ENCODE measurements around the gene ERC2.

The ERC2 gene

DNA sequence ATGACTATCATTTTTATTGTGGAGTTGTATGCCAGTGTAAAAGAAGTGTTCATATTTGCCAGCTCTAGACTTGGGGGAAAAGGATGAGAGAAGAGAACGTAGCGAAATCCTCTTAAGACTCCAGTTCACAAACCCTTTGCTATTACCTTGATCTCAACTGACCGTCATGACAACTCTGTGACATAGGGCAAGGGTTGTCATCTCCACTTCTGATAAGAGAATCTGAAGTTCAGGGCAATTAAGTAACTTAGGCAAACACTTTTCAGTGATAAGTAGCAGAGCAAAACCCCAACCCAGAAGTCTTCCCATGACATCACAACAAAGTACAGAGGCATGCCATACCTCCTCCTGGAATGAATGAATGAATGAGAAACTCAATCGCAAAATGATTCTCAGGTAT is 940.9 kb downstream of the ERC2 start:
- no peak overlapping the region for H3K4me3 ChIP-seq (ENCODE audit: low read length)
- no peak for DNase-seq (ENCODE audit: low read depth)
- TF ChIP-seq, protein P1, sequence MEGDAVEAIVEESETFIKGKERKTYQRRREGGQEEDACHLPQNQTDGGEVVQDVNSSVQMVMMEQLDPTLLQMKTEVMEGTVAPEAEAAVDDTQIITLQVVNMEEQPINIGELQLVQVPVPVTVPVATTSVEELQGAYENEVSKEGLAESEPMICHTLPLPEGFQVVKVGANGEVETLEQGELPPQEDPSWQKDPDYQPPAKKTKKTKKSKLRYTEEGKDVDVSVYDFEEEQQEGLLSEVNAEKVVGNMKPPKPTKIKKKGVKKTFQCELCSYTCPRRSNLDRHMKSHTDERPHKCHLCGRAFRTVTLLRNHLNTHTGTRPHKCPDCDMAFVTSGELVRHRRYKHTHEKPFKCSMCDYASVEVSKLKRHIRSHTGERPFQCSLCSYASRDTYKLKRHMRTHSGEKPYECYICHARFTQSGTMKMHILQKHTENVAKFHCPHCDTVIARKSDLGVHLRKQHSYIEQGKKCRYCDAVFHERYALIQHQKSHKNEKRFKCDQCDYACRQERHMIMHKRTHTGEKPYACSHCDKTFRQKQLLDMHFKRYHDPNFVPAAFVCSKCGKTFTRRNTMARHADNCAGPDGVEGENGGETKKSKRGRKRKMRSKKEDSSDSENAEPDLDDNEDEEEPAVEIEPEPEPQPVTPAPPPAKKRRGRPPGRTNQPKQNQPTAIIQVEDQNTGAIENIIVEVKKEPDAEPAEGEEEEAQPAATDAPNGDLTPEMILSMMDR (conservative IDR thresholded peaks at IDR 0.05; ENCODE audit: low read length), result no peak

DNA sequence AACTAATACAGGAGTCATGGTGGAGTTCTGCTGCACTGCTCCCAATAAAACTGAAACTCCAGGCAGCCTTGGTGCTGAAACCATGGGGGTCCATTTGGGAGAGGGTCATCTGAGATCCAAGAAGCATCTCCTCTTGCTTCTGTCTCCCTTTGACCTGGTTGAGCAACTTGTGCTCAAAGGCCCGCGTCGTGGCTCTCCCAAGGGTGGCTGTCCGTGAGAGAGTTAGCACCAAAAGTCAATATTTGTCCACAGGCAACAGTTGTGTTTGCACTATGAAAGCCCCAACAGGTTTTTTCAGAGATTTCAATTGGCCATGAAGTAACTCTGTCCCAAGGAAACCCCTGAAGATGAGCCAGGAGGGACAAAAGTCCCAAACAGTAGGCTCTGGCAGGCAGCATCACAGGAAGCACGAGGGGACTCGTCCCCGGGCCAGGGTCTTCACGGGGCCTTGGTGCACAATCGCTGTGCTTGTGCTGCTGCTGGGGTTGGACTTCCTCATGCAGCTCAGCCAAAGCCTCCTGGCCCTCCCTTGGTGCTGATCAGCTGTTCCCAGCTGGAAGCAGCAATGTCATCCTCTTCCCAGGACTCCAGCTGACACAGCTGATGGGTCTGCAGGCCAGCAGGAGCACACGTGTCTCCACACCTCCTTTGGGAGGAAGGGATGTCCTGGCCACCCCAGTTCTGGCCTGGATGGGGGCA is 941.8 kb downstream of the ERC2 start:
- TF ChIP-seq, protein P1 (conservative IDR thresholded peaks at IDR 0.05; ENCODE audit: low read length), result no peak
- no peak for DNase-seq (ENCODE audit: low read depth)
- no peak overlapping the region for H3K4me3 ChIP-seq (ENCODE audit: low read length)

DNA sequence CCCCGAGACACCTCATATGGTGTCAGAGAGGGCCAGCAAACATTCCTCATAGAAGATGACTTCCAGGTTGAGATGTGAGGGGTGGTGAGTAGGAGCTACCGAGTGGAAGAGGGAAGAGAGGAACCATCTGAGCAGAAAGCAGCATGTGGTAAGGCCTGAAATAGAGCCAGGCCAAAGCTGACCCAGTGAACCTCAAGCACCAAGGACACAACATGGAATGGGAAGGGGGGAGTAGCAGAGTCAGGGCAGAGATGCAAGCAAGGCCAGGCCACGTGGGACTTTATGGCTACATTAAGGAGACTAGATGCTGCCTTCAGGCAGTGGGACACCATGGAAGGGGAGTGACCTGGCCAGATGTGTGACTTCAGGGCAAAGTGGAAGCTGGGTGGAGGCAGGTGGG is 942.8 kb downstream of the ERC2 start:
- no peak for DNase-seq (ENCODE audit: low read depth)
- TF ChIP-seq, protein P1 (conservative IDR thresholded peaks at IDR 0.05; ENCODE audit: low read length), result no peak
- no peak overlapping the region for H3K4me3 ChIP-seq (ENCODE audit: low read length)

DNA sequence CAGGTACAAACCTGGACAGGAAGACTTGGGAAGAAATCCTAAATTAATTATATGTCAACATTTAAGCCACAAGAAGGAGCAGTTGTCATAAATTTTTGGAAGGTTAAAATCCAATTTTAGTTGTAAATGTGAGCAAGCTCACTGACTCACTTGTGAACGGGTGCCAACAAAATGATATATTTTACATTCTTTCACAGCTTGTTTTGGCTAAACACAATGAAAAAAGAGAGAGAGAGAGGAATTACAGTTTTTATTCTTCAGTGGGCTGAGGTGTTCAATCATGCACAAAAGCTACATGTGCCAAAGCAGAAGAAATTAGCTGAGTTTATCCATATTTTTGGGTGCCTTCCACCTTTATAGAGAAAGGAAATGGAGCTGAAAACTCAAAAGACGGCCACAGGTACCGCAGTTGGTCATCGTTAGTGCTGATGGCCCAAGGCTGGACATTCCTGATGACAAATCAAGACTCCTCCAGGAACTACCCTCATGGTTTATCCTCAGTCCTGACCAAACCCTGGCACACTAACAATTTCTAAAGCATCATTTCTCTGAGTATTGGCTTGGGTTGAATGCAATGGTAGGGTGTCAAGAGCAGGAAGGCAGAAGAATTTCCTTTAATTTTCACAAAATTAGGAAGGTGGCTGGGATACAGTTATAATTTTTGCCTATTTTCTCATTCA is 943.6 kb downstream of the ERC2 start:
- TF ChIP-seq, protein P1 (conservative IDR thresholded peaks at IDR 0.05; ENCODE audit: low read length), result no peak
- H3K4me3 ChIP-seq (ENCODE audit: low read length), result no peak overlapping the region
- peak; percentile 86 for DNase-seq (ENCODE audit: low read depth)

DNA sequence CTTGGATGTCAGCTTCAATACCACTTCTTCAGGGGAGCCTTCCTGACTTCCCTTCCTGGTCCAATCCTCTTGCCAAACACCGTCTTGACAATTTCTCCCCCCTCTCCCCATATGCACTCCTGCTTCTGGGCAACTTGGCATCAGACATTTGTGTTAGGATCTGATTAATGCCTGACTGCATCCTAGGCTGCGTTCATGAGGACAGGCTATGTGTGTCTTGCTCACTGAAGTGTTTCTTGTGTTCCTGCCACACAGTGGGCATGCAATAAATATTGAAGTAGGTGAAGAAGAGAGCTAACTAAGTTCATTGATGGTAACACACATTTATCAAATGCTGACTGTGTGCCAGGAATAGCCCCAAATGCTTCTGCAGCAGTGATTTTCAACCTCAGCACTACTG is 944.8 kb downstream of the ERC2 start:
- TF ChIP-seq, protein P1 (conservative IDR thresholded peaks at IDR 0.05; ENCODE audit: low read length), result no peak
- DNase-seq (ENCODE audit: low read depth), result no peak

DNA sequence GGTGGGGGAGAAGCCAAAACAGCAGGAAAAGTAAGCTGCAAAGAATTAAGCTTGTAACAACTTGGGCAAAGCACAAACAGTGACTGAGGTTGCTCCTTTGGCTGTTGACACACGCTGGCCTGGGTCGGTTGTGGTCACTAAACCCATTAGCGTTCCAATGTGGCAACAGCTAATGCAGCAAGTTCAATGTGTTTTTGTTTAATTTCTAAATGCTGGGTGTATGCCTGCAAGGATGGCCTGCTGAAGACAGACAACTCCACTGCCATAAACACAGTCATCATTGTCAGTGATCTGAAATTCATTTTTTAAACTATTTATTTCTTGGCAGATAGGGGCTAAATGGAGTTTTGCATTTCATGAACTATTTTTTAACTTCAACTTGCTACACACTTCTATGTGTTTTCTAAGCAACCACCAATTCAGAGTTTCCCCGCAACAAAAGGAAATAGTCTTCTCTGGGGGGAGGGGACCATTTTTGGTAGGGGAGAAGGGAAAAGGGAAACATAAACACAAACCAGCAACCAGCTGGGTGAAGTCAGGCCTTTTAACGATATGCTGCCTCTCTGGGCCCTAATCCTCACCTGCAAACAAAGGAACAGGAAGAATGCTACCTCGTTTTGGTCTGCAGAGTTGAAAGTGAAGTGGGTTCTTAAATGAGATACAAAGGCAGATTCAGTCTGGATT is 946.4 kb downstream of the ERC2 start:
- H3K4me3 ChIP-seq (ENCODE audit: low read length), result no peak overlapping the region
- DNase-seq (ENCODE audit: low read depth), result peak; percentile 97
- TF ChIP-seq, protein P1 (conservative IDR thresholded peaks at IDR 0.05; ENCODE audit: low read length), result no peak

More for the DNA sequence above, 944.8 kb downstream of the ERC2 start:
- no peak overlapping the region for H3K4me3 ChIP-seq (ENCODE audit: low read length)
